H1 (cell line): Measurements from ENCODE around the gene RGS6. TPM values are rescaled to one million over a fixed set of nuclear protein-coding genes. Genes with fewer than 3 reads are reported as not detected.

Experiments used
- CBX5 ChIP-seq: fragments of 300-800, 300-1000 bp; sonication (generic); IDR thresholded peaks from 2 replicates; pipeline ENCODE4 v1.7.1; 2016; ENCODE audit warnings: antibody characterized with exemption, low read length, low read depth
- NRF1 ChIP-seq: IDR thresholded peaks from 2 replicates; pipeline ENCODE4 v1.6.1; 2011; ENCODE audit warnings: mild to moderate bottlenecking, low read depth, low read length, improper control_type of control experiment
- RBBP5 ChIP-seq: IDR thresholded peaks from 2 replicates; pipeline ENCODE4 v1.7.1; 2012; ENCODE audit warnings: low read depth, mild to moderate bottlenecking, inconsistent platforms, low read length, moderate library complexity, borderline replicate concordance
- polyA plus RNA-seq, 7 experiments: library from polyadenylated mRNA; depleted of rRNA in 3 of 7; stranded (reverse) in 5 of 7; unstranded in 2 of 7; fragments of >200 nt in 5 of 7; fragments of 200-250 nt in 2 of 7; gene quantifications; 1 replicate in 5 of 7; 2 replicates in 1 of 7; 4 replicates in 1 of 7; pipeline versions ENCODE4 v1.2.1 to v1.2.3, GENCODE V29; 2011 to 2013; ENCODE audit warnings: missing spikeins in 2 of 7, mixed read lengths in 2 of 7
- total RNA-seq: library from RNA; stranded (reverse); fragmentation: NEBNext Ultra II Directional; extraction: Animal tissue kit (Norgen Biotek cat#: 25700); gene quantifications from 2 replicates; pipeline ENCODE4 v1.2.1, GENCODE V29; 2021
- TF ChIP-seq, protein P1 (sequence below): IDR thresholded peaks from 2 replicates; pipeline ENCODE4 v1.6.1; 2012; ENCODE audit warnings: inconsistent platforms

RGS6 gene
- total and polyA plus RNA-seq, 2 of the 8 experiments (the other 6 are each of a cell fraction or from before 2014, with no cell fraction given) = 0.26 to 1.1 TPM

DNA sequence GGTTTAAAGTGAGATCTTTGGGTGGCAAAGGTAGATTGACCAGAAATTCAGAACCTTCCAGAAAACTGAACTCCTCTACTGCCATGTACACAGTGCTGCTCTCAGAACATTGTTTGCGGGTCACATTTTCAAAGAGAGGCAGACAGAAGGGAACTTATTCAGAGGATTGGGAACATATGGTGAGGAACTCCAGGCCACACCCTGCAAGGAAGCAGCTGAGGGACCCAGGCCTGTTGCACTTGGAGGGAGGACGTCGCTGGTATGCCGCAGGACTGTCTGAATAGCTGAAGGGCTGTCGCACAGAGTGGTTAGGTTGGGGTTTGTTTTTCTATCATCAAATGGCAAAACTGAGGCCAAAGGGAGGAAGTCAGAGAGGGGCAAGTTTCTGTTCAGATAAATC is 520.5 kb downstream of the RGS6 start (continued):
- TF ChIP-seq, protein P1, sequence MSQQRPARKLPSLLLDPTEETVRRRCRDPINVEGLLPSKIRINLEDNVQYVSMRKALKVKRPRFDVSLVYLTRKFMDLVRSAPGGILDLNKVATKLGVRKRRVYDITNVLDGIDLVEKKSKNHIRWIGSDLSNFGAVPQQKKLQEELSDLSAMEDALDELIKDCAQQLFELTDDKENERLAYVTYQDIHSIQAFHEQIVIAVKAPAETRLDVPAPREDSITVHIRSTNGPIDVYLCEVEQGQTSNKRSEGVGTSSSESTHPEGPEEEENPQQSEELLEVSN = no peak
- TF ChIP-seq RBBP5 (no peak), CBX5 (no peak), NRF1 (no peak)
- TF ChIP-seq, all 59 proteins: peak for 0
